Measurements from ENCODE around the gene RAB3A. TPM values are rescaled to one million over a fixed set of nuclear protein-coding genes. Genes with fewer than 3 reads are reported as not detected.
A peak's percentile ranks its signal among the peaks of the same experiment; 100 is the strongest.

The RAB3A gene
- total and polyA plus RNA-seq, 9 of the 15 experiments (the other 6 are each of a cell fraction or from before 2014, with no cell fraction given): 0.17 to 5.1 (median 0.90) TPM; not detected in 1

GRCh38 chr19:18155095-18156087, 48.5 kb downstream of the RAB3A start (continued):
- no peak for TF ChIP-seq STAT5A (IDR thresholded peaks at IDR 0.05; ENCODE audit: borderline replicate concordance, low read length)
- 0 out of 3 replicates have a peak, but pooled peaks of 1 of the 2 experiments have one; percentile 17 for TF ChIP-seq CBX3 (IDR thresholded peaks at IDR 0.05; ENCODE audit: borderline replicate concordance in 1 of 2, low read length in 2 of 2)
- no peak for TF ChIP-seq NR4A1 (CRISPR knock-in tag; IDR thresholded peaks at IDR 0.05)
- TF ChIP-seq NR4A1 (tag; IDR thresholded peaks at IDR 0.05): no peak
- TF ChIP-seq TBP (optimal IDR thresholded peaks at IDR 0.05; ENCODE audit: low read depth, low read length): no peak
- no peak for TF ChIP-seq TAF1 (IDR thresholded peaks at IDR 0.05; ENCODE audit: control insufficient read depth, extremely low read depth, insufficient read depth, low read length, severe bottlenecking)
- TF ChIP-seq BCOR (IDR thresholded peaks at IDR 0.05): peak; percentile 77
- TF ChIP-seq MIER1 (IDR thresholded peaks at IDR 0.05; ENCODE audit: low read depth): no peak
- peak; percentile 77 for TF ChIP-seq ADNP (tag; IDR thresholded peaks at IDR 0.05)
- TF ChIP-seq ATF1 (CRISPR knock-in tag; IDR thresholded peaks at IDR 0.05): no peak
- TF ChIP-seq ATF1 (tag; IDR thresholded peaks at IDR 0.05): no peak
- TF ChIP-seq MYBL2 (IDR thresholded peaks at IDR 0.05; ENCODE audit: low read depth): no peak
- no peak for TF ChIP-seq MYBL2 (CRISPR knock-in tag; IDR thresholded peaks at IDR 0.05; ENCODE audit: borderline replicate concordance)
- TF ChIP-seq TOE1 (IDR thresholded peaks at IDR 0.05; ENCODE audit: borderline replicate concordance): no peak
- no peak for TF ChIP-seq TOE1 (CRISPR knock-in tag; IDR thresholded peaks at IDR 0.05; ENCODE audit: borderline replicate concordance, low read depth)
- no peak for TF ChIP-seq CHD4 (IDR thresholded peaks at IDR 0.05; ENCODE audit: insufficient read depth, insufficient replicate concordance, low read depth, low read length, poor library complexity, severe bottlenecking)
- no peak for TF ChIP-seq THRA (IDR thresholded peaks at IDR 0.05)
- no peak for TF ChIP-seq BCLAF1 (IDR thresholded peaks at IDR 0.05; ENCODE audit: borderline replicate concordance in 1 of 2, control insufficient read depth in 1 of 2, low read depth in 2 of 2, low read length in 1 of 2)
- TF ChIP-seq MCM3 (IDR thresholded peaks at IDR 0.05): no peak
- no peak for TF ChIP-seq DACH1 (IDR thresholded peaks at IDR 0.05; ENCODE audit: partially characterized antibody)
- no peak for TF ChIP-seq RAD51 (IDR thresholded peaks at IDR 0.05; ENCODE audit: borderline replicate concordance, low read depth)
